SK-N-SH treated with all-trans-retinoic acid at 6 μM for 48 hours (cell line): Measurements from ENCODE around the gene SPACDR.

Experiments used
- ARNTL ChIP-seq: fragments of 450-650 bp; formaldehyde crosslinking; IDR thresholded peaks from 2 replicates; pipeline ENCODE4 v1.5.0; 2020; ENCODE audit warnings: low read depth, mild to moderate bottlenecking, moderate library complexity, borderline replicate concordance
- GLIS3 ChIP-seq: fragments of 250-450 bp; sonication (Bioruptor Pico); IDR thresholded peaks from 2 replicates; pipeline ENCODE4 v1.5.0; 2020; ENCODE audit warnings: mild to moderate bottlenecking, moderate library complexity
- ISL1 ChIP-seq: fragments of 250-450 bp; sonication (Bioruptor Pico); IDR thresholded peaks from 2 replicates; pipeline ENCODE4 v2.1.2; 2022; ENCODE audit warnings: mild to moderate bottlenecking, moderate library complexity
- PATZ1 ChIP-seq: fragments of 250-450 bp; sonication (Bioruptor Pico); IDR thresholded peaks from 2 replicates; pipeline ENCODE4 v1.8.0; 2020; ENCODE audit warnings: mild to moderate bottlenecking, moderate library complexity, borderline replicate concordance
- SNAI2 ChIP-seq: fragments of 250-450 bp; sonication (Bioruptor Pico); IDR thresholded peaks from 2 replicates; pipeline ENCODE4 v1.5.0; 2020; ENCODE audit warnings: mild to moderate bottlenecking, moderate library complexity
- ZFP3 ChIP-seq: fragments of 250-450 bp; sonication (Bioruptor Pico); IDR thresholded peaks from 2 replicates; pipeline ENCODE4 v1.5.0; 2020; ENCODE audit warnings: mild to moderate bottlenecking, moderate library complexity
- ZNF70 ChIP-seq: fragments of 450-650 bp; formaldehyde crosslinking; IDR thresholded peaks from 2 replicates; pipeline ENCODE4 v1.5.0; 2020; ENCODE audit warnings: mild to moderate bottlenecking, moderate library complexity
- TF ChIP-seq, protein P1 (sequence below): fragments of 250-450 bp; sonication (Bioruptor Pico); IDR thresholded peaks from 2 replicates; pipeline ENCODE4 v1.5.0; 2020; ENCODE audit warnings: mild to moderate bottlenecking, moderate library complexity

GRCh38 chr7:100455206-100455605, 8.9 kb downstream of the SPACDR start:
- no peak for TF ChIP-seq ZNF70
- TF ChIP-seq, protein P1, sequence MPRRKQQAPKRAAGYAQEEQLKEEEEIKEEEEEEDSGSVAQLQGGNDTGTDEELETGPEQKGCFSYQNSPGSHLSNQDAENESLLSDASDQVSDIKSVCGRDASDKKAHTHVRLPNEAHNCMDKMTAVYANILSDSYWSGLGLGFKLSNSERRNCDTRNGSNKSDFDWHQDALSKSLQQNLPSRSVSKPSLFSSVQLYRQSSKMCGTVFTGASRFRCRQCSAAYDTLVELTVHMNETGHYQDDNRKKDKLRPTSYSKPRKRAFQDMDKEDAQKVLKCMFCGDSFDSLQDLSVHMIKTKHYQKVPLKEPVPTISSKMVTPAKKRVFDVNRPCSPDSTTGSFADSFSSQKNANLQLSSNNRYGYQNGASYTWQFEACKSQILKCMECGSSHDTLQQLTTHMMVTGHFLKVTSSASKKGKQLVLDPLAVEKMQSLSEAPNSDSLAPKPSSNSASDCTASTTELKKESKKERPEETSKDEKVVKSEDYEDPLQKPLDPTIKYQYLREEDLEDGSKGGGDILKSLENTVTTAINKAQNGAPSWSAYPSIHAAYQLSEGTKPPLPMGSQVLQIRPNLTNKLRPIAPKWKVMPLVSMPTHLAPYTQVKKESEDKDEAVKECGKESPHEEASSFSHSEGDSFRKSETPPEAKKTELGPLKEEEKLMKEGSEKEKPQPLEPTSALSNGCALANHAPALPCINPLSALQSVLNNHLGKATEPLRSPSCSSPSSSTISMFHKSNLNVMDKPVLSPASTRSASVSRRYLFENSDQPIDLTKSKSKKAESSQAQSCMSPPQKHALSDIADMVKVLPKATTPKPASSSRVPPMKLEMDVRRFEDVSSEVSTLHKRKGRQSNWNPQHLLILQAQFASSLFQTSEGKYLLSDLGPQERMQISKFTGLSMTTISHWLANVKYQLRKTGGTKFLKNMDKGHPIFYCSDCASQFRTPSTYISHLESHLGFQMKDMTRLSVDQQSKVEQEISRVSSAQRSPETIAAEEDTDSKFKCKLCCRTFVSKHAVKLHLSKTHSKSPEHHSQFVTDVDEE (CRISPR knock-in tag): no peak
- TF ChIP-seq PATZ1: no peak
- no peak for TF ChIP-seq GLIS3
- no peak for TF ChIP-seq ARNTL (CRISPR knock-in tag)
- TF ChIP-seq ISL1: no peak
- TF ChIP-seq SNAI2: no peak
- TF ChIP-seq ZFP3 (CRISPR knock-in tag): no peak
